ENCODE results near the gene METTL21C.

Gene METTL21C

GRCh38 chr13:102658660-102659059 lies 36.2 kb downstream of the METTL21C start:
- no peak for DNase-seq

GRCh38 chr13:102657630-102658029 lies 37.2 kb downstream of the METTL21C start:
- no peak for DNase-seq

GRCh38 chr13:102654756-102655155 lies 40.1 kb downstream of the METTL21C start:
- DNase-seq, result no peak

- no peak for DNase-seq
Observed at GRCh38 chr13:102651892-102652291, 43.0 kb downstream of the METTL21C start.

GRCh38 chr13:102651392-102651791 lies 43.5 kb downstream of the METTL21C start:
- peak; percentile 19 for DNase-seq

- DNase-seq, result no peak
Observed at GRCh38 chr13:102650444-102650843, 44.4 kb downstream of the METTL21C start.

- no peak for DNase-seq
Observed at GRCh38 chr13:102648046-102648445, 46.8 kb downstream of the METTL21C start.

GRCh38 chr13:102645701-102646100 lies 49.1 kb downstream of the METTL21C start:
- no peak for DNase-seq

GRCh38 chr13:102643656-102644055 lies 51.2 kb downstream of the METTL21C start:
- DNase-seq, result no peak

GRCh38 chr13:102642475-102642874 lies 52.4 kb downstream of the METTL21C start:
- peak; percentile 0 for DNase-seq

GRCh38 chr13:102642029-102642428 lies 52.8 kb downstream of the METTL21C start:
- DNase-seq, result no peak

- no peak for DNase-seq
Observed at GRCh38 chr13:102638741-102639140, 56.1 kb downstream of the METTL21C start.

All from DMS53 (cell line).